ENCODE data around the gene SEC61B.
A peak's percentile ranks its signal among the peaks of the same experiment; 100 is the strongest.

SEC61B gene

DNA sequence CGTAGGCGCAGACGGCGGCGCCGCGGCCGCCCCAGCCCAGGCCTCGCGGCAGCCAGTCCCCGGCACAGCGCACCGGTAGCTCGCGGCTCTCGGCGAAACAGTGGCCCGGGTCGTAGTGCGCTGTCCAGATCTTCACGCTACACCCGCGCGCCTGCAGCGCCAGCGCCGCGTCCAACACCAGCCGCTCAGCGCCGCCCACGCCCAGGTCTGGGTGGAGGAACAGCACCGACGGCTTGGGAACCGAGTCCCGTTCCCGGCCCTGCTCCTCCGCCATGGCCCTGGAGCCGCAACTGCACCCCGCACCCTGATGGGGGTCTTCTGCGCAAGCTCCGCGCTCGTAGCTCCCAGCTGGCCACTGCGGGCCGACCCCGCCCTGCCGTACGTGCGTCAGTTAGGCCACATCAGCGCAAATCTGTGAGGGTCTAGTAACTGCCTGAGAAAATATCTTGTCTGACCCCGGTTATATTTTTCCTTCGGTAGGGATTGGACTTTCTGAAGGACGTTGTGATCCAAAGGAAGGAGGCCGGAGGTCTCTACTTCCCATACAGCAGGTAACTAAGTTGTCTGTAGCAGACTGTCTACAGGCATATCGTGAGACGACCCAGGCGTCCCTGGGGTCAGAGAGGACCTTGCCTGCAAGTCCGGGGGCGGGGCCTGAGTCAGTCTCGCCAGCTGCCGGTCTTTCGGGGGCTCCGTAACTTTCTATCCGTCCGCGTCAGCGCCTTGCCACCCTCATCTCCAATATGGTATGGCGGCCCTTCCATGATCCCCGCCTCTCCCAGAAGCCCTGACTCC is at the start of gene SEC61B, which contains the start of gene ALG2:
SEC61B (plus strand) TSS at position 662 of the 795 bp plus-strand sequence; CDS start at position 744, 82 bp downstream.
ALG2 (minus strand) TSS at position 322 of the 795 bp plus-strand sequence; CDS start at position 274, 48 bp downstream.
- DNase-seq (ENCODE audit: low spot score) = peak; percentile 98

DNA sequence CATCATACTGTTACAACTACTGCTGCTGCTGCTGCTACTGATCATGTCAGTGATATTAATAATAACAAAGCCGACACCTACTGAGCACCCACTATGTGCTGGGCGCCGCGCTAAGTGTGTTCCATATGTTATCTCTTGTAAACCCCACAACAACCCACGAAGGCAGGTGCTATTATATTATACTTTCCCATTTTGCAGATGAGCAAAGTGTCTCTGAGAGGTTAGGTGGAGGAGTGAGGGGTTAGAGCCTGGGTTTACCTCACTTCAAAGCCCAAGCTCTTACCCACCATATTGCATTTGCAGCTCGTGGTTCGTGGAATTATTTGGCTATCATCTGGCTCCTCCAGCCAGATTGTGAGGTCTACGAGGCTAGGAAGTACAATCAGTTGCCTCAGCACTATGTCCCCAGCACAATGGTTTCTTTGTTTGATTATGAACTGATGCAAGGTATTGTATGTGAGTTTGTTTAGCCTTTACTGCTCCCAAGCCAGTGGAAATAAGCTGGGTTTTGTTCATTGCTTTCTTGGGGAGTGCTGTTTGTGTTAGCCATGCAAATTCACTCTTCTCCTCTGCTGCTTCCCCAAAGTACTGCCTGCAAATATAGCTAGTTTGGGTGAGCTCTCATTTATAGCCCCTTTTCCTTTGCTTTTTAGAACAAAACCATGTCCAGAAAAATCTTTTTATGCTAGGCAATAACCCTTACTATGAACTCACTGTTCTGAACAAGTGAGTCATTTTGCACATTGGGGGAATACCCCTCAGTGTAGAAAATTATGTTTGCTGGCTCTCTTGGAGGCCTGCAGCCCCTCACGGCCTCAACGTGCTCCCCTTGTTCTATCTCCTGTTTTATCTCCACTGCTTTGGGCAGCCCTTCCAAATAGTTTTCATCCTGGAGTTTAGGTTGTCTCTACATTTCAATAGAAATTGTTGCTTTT is 48.2 kb upstream of the SEC61B start:
- DNase-seq (ENCODE audit: low spot score) = no peak

DNA sequence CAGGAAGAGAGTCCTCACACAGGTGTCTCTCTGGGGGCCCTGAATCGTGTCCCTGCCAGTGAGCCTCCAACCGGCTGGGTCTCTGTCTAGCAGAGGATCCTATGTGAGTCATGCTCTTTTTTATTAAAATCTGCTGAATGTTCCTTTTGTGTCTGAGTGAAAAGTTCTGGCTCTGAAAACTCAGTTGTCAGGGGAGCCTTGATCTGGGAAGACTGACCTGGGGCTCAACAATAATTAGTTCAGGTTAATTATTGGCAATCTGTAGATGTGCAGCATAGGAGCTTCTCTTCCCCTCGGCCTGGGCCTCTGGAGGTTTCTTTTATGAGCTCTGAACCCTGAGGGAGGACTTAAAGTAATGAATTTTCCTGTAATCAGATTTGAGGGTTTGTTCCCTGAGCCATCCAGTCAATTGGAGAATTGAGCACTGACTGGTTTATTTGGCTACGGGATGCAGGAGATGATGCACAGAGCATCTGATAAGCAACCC is 45.5 kb upstream of the SEC61B start:
- no peak for DNase-seq (ENCODE audit: low spot score)

DNA sequence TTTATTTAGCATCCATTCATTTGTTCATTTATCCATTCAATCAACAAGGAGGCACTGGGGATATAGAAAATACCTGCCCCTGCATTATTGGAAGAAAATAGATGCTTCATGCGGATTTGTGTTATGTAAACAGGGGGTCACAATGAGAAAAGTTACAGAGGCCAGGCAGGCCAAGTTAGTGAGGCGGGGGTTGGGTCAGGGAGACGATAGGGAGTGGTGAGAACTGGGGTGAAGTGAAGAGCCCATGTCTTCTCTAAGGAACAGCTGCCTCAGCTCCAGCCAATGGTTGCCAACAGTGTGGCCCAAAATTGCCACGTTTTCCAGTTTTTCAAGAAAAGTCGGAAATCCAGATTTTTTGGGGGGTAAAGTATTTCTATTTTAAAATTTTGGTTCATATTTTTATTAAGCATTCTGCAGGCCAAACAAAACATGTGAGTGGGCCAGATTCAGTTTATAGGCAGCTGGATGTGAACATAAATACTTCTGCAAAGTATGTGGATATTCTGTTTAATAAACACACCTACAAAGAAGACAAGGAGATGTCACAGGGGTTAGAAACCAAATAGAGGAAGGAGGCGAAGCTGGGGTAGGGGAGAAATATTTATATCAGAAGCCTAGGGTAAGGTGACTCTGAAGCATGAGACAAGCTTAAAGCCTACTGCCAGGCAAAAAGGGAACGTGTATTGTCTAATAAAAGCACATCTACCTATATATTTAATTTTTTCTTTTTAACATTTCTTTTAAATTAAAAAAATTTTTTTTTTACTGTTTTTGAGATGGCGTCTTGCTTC is 44.3 kb upstream of the SEC61B start:
- DNase-seq (ENCODE audit: low spot score) = no peak

DNA sequence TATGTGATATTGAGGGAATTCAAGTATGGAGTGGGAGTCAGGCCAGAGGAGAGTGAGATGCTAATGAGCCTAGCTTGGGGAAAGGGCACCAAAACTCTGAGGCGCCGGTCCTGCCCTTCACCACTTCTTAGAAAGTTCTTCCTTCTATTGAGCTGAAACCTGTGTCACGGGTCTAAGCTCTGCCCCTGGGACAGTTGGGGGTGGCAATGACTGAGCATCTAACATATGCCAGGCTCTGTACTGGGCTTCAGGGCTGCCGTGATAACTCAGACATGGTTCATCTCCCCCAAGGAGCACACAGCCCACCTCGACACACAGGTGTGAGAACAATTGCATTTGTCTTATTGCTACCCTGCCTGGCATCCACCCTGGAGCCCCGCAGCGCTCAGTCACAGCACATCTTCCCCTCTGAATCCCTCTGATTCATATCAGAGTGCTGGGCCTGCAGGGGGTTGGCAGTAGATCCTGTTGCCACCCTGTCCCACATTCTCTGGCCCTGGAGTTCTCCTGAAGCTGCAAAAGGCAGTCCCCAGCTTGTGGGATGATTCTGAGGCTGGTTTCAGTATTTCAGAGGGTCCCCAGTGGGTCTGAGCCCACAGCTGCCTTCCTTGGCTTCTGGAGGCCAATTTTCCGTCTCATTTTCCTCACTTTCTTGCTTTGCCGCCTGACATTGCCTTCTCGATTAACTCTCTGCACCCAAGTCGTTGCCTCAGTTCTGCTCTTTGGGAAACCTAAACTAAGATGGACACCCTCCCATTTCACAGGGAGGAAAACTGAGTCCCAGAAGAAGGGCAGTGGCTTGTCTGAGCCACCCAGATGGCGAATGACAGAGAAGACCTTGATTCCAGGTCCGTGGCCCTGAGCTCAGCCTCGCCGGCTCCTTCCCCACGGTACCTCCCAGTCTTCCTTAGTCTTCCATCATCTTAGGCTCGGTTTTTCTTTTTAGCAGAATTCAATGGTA is 42.9 kb upstream of the SEC61B start:
- no peak for DNase-seq (ENCODE audit: low spot score)

DNA sequence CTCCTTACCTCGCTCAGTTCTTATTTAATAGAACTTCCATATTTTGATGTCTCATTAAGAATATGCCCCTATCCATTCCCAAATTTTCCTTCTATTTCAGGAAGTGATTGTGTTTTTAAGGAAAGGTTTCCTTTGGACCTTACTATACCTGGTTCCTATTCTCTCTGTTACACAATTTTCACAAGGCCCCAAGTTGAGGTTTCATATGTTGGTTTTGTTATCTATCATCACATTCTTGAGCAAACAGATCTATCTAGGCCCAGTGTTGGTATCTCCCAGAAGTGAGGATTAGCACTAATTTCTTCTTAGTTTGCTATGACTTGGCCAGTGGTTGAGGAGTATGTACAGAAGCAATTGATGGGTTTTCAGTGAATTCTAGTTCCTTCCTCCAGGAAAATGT is 41.9 kb upstream of the SEC61B start:
- DNase-seq (ENCODE audit: low spot score) = no peak

DNA sequence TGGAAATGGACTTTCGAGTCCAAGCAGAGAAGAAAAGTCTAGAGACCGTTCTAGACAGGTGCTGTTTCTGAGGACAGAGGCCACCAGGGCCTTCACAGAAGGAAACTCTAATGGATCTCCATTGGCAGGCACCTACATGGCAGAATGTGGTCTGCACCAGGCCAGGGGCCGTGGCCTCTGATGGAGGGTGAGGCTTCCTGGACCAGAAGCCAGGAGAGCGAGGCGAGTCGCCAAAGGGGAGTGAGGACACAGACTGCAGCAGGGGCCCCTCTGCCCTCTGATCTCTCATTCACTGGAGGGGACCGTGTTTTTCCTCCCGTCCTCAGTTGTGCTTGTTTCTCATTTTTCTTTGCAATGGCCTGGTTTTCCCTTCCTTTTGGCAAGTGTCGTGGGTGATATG is 41.4 kb upstream of the SEC61B start:
- no peak for DNase-seq (ENCODE audit: low spot score)

DNA sequence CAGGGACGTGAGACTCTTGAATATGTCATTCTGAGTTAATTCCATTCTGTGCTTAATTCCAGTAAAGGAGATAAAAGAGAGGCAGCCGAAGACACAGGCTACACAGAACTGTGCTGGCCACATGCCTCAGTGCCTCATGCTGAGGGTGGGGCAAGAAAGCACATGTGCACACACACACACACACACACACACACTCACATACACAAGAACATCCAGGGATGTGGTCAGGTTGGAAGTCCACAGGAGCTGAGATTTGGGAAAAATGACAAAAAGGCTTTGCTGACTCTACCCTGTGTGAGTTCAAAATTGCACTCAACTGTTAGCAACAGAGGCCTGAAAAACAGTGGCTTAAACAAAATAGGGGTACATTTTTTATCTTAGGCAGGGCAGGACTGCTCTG is 40.9 kb upstream of the SEC61B start:
- DNase-seq (ENCODE audit: low spot score) = no peak

DNA sequence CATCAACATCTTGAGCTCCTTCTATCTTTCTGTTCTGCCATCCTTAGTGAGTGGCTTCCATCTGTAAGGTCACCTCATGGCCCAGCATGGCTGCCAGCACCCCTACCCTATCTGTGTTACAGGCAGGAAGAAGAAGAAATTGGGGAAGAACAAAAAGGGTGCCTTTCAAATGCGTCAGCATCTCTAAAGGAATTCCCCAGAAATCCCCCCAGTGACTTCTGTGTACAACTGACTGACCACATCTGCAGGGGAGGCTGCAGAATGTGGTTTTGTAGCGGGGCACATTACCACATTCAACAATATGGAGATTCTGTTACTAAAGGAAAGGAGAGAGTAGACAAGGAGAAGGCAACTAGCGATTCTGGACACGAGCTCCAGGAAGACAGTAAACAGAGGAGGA is 40.5 kb upstream of the SEC61B start:
- no peak for DNase-seq (ENCODE audit: low spot score)

DNA sequence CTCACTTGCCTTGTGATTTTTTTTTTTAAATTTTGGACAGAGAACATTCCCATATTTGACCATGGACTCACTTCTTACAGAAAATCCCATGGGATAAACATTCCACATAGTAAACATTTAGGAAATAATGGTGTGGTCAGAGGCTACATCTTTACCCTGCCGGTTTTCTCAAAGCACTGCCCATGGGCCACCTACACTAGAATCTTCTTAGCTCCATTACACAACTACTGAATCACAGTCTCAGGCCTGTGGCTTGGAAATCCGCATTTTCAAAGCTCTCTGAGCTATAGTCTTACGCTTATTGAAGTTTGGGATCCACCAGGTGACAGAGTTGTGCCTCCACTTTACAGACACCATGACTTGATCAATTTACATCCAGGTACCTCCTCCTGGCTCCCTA is 39.7 kb upstream of the SEC61B start:
- DNase-seq (ENCODE audit: low spot score) = no peak

DNA sequence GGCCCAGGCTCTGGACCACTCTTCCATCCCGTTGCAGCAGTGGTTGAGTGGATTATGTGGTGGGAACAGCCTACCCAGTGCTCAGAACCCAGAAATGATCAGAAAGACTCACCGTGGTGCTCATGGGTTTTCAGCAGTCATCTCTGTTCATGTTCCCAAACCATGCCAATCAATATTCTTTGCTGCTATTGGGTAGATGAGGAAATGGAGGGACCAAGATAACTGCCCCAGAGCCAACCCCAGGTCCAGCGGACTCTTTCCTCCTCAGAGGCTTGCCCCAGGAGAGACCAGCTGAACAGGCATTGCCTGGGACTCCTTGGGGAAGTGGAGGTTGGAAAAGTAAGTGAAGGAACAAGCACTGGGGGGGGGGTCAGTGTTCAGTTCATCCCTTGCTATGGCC is 38.5 kb upstream of the SEC61B start:
- DNase-seq (ENCODE audit: low spot score) = no peak

DNA sequence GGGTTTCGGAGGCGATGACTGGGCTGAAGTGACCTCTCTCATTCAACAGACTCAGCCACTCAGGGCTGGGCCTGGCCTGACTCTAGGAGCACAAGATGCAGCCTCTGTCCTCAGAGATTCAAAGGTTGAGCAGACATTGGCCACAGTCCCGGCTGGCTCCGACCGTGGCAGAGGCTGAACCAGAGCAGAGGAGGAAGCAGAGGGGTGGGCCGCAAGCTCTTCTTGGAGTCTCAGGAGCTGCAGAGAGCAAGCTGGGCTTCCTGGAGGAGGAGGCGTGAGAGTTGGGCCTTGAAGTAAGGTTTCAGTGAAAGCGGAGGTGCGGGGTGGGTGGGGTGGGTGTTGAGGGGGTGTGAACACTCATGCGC is 38.0 kb upstream of the SEC61B start:
- DNase-seq (ENCODE audit: low spot score) = no peak

DNA sequence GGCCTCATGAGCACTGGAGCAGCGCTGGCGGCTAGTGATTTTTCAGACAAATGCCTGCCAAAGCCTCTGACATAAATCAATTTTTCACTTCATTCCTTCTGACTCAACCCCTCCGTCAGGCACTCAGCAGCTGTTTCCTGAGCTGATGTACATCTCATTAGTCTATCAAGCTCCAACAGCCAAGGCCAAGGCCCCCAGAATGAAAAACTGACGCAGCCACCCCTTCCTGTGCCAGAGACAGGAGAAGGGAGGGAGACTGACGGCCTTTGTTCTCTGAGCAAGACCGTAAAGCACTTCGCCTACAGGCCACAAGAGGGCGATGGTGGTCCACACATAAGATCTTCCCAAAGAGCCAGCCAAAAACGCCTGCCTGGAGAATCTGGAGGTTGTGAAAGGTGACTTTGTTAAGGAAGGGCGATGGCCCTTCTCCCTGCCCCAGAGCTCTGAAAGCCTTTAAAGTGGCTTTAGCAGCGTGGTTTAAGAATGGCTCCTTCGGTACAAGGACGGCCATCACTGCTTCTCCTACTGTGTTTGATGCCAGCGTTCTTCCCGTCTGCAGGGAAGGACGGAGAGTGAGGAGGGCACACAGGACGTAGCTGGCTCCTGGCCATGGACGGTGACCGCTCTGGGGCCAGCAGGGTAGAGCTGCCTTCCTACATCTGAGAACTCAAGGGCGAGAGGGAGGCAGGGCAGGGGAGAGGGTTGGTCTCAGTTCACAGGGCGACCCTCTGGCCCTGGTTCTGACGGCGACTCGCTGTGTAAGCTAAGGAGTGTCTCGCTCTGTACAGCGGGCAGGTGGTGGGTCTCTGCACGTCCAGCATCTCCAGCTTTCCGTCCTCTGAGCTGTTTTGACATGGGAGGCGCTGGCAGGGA is 37.4 kb upstream of the SEC61B start:
- DNase-seq (ENCODE audit: low spot score) = peak; percentile 88

DNA sequence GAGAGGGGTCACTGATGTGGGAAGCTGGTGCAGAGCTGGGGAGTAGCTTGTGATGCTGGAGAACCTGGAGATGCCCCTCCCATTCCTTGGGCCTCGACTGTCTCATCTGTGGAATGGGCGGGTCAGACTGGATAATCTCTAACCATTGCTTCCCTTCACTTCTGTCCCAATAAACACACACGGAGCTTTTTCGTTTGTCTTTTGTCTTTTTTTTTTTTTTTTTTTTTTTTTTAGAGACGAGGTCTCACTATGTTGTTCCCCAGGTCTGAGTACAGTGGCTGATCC is 36.8 kb upstream of the SEC61B start:
- DNase-seq (ENCODE audit: low spot score) = no peak

DNA sequence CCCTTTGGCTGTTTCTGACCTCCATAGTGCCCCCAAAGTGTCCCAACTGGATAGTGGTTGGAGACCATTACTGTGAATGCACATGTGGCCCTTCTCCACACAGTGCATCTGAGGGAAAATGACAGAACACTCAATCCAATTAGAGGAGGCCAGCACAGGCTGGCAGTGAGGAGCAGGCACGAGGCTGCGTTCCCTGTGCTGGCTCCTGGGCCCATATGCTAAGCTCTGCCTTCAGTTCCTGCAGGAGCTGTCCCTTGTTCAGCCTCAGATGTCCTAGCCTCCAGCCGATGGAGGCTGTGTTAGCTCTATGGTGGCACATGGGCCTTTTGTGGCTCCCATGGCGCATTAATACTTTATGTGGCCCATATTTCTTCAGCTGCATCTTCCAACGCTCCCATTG is 36.1 kb upstream of the SEC61B start:
- no peak for DNase-seq (ENCODE audit: low spot score)

DNA sequence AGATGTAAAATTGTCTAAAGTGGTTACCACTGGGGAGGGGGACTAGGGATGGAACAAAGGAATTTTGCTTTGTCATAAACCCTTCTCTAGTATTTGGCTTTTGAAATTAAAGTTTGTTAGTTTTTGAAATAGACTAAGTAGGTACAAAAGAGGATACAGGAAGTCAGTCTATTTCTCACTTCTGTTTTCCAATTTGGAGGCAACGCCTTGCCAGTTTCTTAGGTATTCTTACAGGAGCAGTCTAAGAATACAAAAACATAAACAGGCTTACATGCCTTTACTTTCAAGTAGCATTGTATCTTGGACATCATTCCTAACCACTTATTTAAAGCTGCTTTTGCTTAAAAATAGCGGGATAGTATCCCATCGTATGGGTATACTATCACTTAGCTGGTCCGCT is 34.8 kb upstream of the SEC61B start:
- DNase-seq (ENCODE audit: low spot score) = no peak

DNA sequence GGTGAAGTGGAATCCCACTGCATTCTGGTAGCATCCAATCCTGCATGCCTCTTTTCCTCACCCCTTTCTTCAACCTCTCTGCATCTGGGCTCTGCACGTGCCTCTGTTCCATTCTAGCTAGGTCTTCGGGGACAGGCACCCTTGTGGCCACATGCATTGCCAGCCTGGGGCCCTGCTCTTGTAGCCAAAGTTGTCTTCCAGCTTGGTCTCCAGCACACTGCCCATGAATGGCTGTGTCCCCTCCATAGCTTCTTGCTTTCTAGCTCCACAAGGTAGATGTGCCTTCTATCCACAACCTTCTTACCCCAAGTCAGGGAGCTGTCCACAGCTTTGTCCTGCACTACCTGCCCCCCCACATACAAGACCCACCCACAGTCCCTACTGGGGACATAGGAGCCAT is 32.9 kb upstream of the SEC61B start:
- no peak for DNase-seq (ENCODE audit: low spot score)

DNA sequence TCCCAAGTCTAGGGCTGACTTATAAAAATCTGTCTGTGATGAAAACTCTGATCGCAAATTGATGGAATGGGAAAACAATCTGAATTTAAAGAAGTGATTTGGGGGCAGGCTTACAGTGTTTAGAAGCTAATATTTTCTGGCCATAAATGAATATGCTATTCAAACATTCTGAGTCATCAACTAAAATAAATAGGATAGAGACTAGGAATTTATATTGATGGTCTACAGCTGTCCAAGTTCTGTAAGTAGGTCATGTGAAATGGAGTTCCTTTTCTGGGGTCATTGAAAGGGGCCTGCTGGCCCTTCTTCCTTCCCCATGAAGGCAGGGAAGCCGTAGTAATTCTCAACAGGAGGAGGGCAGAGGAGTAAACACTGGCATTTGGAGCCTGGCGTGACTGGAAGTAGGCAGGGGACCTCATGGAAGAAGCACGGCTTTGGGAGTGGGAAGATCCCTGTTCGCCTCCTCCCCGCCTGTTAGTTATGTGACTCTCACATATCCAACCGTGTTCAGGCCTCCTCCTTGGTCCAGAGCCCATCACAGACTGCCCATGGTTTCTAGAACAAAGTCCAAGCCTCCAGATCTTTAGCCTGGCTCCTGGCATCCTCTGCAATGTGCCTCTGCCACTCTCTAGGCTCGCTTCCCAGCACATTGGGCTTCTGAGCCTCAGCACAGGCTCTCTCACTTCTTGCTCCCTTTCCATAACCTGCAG is 32.0 kb upstream of the SEC61B start:
- no peak for DNase-seq (ENCODE audit: low spot score)

DNA sequence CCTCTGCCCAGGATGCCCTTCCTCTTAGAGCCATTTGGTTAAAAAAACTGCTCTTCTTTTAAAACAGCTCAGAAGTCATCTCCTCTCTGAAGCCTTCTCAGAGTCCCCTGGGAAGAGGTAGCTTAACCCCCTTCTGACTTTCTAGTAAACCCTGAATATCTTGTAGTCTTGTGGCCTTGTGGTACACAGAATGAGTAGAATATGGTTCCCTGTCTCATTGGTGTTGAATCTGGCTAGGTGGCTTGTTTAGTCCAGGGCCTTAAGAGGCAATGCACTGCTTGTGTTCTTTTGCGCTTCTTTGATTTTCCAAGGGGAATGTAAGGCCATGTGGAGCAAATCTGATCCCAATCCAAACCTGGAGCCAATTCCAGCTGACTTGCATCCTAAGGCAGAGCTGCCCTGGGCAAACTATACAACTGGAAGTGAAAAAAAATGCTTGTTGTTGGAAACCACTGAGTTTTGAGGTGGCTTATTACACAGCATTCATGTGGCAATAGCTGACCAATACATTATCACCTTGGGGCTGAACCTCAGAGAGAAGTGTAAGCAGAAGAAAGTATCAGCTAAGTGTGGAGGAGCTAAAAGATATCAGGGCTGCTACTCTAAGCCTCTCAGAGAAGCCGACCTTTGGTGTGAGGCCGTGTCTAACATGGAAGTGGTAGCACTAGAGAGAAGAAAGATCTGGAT is 31.3 kb upstream of the SEC61B start:
- DNase-seq (ENCODE audit: low spot score) = no peak

Data from AG08395 (cell line).